WERI-Rb-1 (cell line): ENCODE results near the gene TMEM125.

ENCODE experiments used
- DNase-seq: peaks from one replicate; pipeline ENCODE4 v3.0.0-alpha.2; 2020
- H3K27ac ChIP-seq: fragments of 250-450 bp; sonication (Bioruptor Pico); 2 replicates; pipeline ENCODE4 v1.5.1; 2020; ENCODE audit warnings: mild to moderate bottlenecking, moderate library complexity
- H3K27me3 ChIP-seq: fragments of 250-450 bp; sonication (Bioruptor Pico); 2 replicates; pipeline ENCODE4 v1.5.1; 2021; ENCODE audit warnings: mild to moderate bottlenecking, low read depth, moderate library complexity; ENCODE audit not compliant: insufficient read depth, severe bottlenecking
- H3K36me3 ChIP-seq: fragments of 250-450 bp; sonication (Bioruptor Pico); 2 replicates; pipeline ENCODE4 v1.5.1; 2020; ENCODE audit warnings: mild to moderate bottlenecking, moderate library complexity
- H3K4me3 ChIP-seq: 2 replicates; pipeline ENCODE4 v1.5.1; 2011; ENCODE audit warnings: low read depth, mild to moderate bottlenecking, control low read depth, low read length
- H3K9me3 ChIP-seq: fragments of 250-450 bp; sonication (Bioruptor Pico); 2 replicates; pipeline ENCODE4 v1.5.1; 2021; ENCODE audit warnings: mild to moderate bottlenecking, moderate library complexity; ENCODE audit not compliant: severe bottlenecking
- TF ChIP-seq, protein P1 (sequence below): IDR thresholded peaks from 2 replicates; pipeline ENCODE4 v1.5.1; 2011; ENCODE audit warnings: low read depth, mild to moderate bottlenecking, control low read depth, inconsistent platforms, low read length

TMEM125 gene

DNA sequence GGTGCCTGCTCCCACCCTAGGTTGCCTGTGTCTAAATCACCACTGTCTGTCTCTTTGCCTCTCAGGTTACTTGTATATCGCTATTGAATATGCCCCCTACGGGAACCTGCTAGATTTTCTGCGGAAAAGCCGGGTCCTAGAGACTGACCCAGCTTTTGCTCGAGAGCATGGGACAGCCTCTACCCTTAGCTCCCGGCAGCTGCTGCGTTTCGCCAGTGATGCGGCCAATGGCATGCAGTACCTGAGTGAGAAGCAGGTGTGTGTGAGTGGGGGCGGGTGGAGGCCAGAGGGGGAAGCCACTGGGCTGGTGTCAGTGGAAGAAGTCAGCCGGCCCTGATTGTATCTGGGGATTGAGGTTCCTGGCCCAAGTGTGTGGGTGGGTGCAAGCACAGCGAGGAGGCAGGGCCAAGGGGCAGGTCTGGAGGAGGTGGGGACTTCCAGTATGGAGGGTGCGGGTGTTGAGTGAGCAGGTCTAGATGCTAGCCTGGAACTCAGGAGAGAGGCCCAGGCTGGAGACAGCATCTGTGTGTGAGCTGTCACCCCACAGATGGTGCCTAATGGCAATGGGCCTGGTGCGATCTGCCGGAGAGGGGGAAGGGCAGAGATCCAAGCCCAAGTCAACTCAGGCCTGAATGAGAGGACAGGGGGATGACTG, 48.2 kb downstream of the TMEM125 start:
- H3K9me3 ChIP-seq: no peaks in the 10 kb centered on the region
- TF ChIP-seq, protein P1, sequence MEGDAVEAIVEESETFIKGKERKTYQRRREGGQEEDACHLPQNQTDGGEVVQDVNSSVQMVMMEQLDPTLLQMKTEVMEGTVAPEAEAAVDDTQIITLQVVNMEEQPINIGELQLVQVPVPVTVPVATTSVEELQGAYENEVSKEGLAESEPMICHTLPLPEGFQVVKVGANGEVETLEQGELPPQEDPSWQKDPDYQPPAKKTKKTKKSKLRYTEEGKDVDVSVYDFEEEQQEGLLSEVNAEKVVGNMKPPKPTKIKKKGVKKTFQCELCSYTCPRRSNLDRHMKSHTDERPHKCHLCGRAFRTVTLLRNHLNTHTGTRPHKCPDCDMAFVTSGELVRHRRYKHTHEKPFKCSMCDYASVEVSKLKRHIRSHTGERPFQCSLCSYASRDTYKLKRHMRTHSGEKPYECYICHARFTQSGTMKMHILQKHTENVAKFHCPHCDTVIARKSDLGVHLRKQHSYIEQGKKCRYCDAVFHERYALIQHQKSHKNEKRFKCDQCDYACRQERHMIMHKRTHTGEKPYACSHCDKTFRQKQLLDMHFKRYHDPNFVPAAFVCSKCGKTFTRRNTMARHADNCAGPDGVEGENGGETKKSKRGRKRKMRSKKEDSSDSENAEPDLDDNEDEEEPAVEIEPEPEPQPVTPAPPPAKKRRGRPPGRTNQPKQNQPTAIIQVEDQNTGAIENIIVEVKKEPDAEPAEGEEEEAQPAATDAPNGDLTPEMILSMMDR: no peak
- H3K4me3 ChIP-seq: no peak overlapping the region
- H3K36me3 ChIP-seq: no peaks in the 10 kb centered on the region
- H3K27ac ChIP-seq: no peak overlapping the region
- H3K27me3 ChIP-seq: no peaks in the 10 kb centered on the region
- peak; percentile 32 for DNase-seq

DNA sequence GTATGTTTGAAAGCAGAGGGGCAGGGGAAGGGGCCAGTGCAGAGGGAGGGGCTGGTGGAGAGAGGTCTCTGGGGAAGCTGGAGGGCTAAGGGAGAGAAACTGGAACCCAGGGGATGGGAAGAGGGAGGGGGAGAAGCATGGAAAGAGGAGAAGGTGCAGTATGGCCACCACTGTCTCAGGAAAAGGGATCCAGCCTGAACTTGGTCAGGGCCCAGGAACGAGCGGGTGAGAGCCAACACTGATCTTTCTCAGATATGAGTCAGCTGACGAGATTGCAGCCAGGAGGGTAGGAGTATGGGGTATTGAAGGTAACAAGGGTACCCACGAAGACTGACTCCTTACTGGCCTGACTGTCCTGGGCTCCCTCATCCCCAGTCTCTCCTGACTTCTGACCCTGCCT, 49.0 kb downstream of the TMEM125 start:
- TF ChIP-seq, protein P1: no peak
- H3K4me3 ChIP-seq: no peak overlapping the region
- DNase-seq: no peak

DNA sequence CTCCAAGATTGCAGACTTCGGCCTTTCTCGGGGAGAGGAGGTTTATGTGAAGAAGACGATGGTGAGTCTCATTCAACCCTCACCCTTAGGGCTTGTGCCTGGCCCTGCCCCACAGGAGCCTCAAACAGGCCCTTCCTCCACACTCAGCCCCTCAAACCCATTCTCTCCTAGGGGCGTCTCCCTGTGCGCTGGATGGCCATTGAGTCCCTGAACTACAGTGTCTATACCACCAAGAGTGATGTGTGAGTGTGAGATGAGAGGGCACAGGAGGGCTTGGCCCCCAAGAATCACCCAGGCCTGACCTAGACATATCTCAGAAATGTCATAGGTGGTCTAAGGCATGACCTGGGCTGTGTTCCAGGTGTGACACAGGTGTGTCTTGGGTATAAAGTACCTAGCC, 49.5 kb downstream of the TMEM125 start:
- DNase-seq: no peak
- Histone ChIP-seq H3K4me3 (no peak overlapping the region), H3K27me3 (no peaks in the 10 kb centered on the region), H3K36me3 (no peaks in the 10 kb centered on the region), H3K9me3 (no peaks in the 10 kb centered on the region), H3K27ac (no peak overlapping the region)
- TF ChIP-seq, protein P1: no peak

More for the DNA sequence above, 49.0 kb downstream of the TMEM125 start:
- Histone ChIP-seq H3K27me3 (no peaks in the 10 kb centered on the region), H3K27ac (no peak overlapping the region), H3K9me3 (no peaks in the 10 kb centered on the region), H3K36me3 (no peaks in the 10 kb centered on the region)

DNA sequence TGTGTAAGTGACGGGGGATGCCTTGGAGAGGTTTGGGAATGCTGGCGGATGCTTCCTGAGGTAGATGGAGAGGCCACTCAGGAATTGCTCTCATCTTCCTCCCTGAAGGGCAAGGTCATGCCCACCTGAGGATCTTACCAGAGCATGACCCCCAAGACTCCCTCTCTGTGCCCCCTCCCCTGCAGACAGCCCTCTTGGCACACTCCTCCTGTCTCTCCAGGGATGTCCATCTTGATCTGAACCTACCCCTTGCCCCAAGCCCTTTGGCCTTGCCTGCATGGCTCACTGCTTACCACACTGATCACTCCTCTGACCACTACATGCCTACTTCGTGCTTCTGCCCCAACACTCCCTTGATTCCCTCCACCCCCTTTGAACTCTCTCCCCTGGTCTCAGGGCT, 50.0 kb downstream of the TMEM125 start:
- no peaks in the 10 kb centered on the region for H3K27me3 ChIP-seq
- no peaks in the 10 kb centered on the region for H3K36me3 ChIP-seq
- no peak for DNase-seq
- TF ChIP-seq, protein P1: no peak
- H3K4me3 ChIP-seq: no peak overlapping the region
- no peak overlapping the region for H3K27ac ChIP-seq
- no peaks in the 10 kb centered on the region for H3K9me3 ChIP-seq

DNA sequence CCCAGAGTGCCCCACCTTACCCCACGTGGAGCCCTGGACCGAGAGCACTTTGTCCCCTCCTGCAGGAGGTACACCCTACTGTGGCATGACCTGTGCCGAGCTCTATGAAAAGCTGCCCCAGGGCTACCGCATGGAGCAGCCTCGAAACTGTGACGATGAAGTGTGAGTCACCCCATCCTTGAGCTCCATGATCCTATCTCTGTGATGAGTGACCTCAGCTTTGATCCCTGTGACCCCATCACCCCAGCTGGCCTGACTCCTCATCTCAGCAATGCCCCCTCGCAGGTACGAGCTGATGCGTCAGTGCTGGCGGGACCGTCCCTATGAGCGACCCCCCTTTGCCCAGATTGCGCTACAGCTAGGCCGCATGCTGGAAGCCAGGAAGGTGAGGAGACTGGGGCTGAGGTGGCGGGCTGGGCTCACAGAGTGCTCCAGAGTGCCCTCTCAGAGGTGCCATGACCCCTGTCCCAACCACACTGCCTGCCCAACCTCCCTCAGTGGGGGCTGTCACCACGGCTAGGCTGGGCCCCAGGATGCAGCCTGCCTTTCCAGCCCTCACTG, 51.6 kb downstream of the TMEM125 start:
- Histone ChIP-seq H3K36me3 (no peaks in the 10 kb centered on the region), H3K9me3 (peaks cover 3% of the 10 kb centered on the region), H3K4me3 (no peak overlapping the region), H3K27me3 (no peaks in the 10 kb centered on the region), H3K27ac (no peak overlapping the region)
- no peak for DNase-seq
- TF ChIP-seq, protein P1: no peak

DNA sequence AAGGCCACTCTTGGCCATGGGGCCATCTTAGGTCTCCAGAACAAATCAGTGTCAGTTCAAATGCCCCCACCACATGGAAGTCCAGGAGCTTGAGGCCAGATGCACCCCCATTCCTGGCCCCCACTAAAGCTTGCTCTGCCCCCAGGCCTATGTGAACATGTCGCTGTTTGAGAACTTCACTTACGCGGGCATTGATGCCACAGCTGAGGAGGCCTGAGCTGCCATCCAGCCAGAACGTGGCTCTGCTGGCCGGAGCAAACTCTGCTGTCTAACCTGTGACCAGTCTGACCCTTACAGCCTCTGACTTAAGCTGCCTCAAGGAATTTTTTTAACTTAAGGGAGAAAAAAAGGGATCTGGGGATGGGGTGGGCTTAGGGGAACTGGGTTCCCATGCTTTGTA, 52.7 kb downstream of the TMEM125 start:
- TF ChIP-seq, protein P1: no peak
- Histone ChIP-seq H3K4me3 (no peak overlapping the region), H3K27ac (no peak overlapping the region), H3K36me3 (no peaks in the 10 kb centered on the region), H3K27me3 (no peaks in the 10 kb centered on the region), H3K9me3 (peaks cover 6% of the 10 kb centered on the region)
- DNase-seq: no peak
